Stimulated activated CD8-positive, alpha-beta memory T cell treated with anti-CD3 and anti-CD28 coated beads, Interleukin-4, amount 100 ng/mL, for 4 hours (primary cell): ENCODE results near the gene GFPT1.
"Not testable (repeated sequence)": the region's sequence is repeated elsewhere in the genome, so short reads cannot be mapped to it uniquely, and the experiment has no call there.

Experiments used
- DNase-seq, 2 donors: peaks; one replicate each; pipeline ENCODE4 v3.0.0-alpha.2; 2020; ENCODE audit warnings: low read depth in 2 of 2, low spot score in 1 of 2

The GFPT1 gene

DNA sequence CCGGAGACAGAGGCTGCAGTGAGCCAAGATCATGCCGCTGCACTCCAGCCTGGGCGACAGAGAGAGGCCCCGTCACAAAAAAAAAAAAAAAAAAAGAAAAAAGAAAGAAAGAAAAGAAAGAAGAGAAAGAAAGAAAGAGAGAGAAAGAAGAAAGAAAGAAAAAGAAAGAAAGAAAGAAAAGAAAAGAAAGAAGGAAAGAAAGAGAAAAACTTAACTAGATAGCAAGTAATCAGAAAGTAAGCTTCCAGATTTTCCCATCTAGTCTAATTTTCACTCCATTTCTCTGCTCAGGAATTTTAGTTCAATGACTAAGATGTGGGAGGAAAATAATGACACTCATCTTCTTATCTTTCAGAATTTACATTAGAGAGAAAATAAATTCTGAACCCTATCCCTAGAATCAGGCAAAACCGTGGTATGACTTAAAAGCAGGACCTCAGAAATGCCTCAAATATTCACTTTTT, 2.4 kb downstream of the GFPT1 start:
- no peak for DNase-seq

DNA sequence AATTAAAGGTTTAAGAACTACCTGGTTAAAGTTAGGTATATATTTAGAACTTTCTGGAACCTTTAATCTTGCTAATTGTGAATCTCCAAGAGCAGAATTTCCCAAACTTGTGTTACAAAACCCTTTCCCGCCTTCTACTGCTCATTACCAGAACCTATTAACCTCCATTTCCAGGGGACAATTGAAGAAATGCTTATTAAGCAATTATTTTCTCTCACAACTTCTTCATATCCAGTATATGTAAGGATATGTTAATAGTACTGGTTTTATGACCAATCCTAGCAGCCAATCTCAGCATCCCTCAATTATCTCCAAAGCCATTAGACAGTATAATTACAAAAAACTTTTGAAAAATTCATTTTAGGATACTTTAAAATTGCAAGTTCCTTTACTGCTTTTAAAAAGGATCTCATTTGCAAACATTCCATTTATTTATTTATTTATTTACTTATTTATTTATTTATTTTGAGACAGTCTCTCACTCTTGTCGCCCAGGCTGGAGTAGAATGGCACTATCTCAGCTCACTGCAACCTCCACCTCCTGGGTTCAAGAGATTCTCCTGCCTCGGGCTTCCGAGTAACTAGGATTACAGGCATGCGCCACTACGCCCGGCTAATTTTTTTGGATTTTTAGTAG, 3.7 kb downstream of the GFPT1 start:
- no peak for DNase-seq

DNA sequence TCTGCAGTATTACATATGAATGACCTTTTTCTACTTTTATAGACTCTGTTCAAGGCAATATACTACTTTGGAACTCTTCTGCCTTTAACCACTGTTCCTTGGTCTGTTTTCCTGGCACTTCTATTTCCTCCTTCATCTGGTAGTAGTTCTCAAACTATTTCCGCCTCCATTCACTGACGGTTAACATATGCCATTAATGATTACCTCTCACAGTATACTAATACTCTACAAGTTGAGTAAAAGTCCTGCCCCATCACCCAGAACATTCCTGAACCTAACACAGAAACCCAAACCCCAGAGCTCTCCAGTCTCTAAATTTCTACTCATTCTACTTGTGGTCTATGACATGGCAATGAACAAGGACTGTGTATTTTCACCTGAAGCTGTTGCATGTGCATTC, 4.5 kb downstream of the GFPT1 start:
- DNase-seq: no peak

DNA sequence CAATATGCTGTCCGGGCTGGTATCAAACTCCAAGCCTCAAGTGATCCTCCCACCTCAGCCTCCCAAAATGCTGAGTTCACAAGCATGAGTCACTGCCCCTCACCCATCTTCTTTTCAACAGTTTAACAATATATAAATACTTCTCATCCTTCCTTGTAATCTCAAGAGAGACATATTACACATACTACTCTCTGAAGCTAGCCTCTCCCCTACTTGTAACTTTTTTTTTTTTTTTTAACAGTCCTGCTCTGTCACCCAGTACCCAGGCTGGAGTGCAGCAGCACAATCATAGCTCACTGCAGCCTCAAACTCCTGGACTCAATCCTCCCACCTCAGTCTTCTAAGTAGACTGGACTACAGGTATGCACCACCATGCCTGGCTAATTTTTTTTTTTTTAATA, 5.7 kb downstream of the GFPT1 start:
- DNase-seq: no peak

DNA sequence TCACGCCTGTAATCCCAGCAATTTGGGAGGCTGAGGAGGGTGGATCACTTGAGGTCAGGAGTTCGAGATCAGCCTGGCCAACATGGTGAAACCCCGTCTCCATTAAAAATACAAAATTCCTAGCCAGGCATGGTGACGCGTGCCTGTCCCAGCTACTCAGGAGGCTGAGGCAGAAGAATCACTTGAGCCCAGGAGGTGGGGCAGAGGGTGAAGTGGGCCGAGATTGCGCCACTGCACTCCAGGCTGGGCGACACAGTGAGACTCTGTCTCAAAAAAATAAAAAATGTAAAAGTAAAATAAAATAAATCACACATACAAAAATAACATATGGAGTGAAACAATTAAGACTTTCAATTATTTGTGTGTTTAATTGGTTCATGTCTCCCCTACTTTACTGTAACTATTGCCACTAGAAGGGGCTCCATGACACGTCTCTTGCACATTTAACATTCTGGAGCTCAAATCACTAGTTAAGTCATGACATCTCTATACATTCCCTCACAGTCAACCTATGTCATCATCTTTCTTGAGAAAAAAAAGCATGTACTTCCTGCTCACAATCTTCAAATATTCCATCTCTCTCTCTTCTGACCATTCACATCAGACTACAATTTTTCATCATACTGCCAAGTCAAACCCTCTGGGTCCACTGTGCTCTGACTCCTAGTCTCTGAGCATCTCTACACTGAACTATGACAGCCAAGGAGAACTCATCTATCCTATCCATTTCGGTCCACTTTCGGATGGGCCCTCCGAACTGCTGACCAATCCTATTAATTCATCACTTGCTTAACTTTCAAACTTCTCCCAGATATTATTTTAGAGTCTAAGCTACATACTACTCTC, 6.7 kb downstream of the GFPT1 start:
- DNase-seq: no peak

DNA sequence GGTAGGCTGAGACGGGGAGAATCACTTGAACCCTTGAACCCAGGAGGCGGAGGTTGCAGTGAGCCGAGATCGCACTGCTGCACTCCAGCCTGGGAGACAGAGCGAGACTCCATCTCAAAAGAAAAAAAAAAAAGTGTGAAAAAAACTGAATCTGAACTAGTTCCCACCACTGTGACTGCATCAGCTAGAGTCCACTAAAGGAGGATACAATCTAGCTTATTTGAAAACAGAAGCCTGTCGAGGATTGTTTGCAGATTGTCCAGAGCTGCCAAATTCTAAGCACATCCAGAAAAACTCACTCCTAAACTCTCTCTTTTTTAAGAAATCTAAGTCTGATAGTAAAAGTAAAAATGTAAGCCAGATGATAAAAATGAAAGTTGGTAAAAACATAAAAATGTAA, 10.6 kb downstream of the GFPT1 start:
- no peak for DNase-seq

DNA sequence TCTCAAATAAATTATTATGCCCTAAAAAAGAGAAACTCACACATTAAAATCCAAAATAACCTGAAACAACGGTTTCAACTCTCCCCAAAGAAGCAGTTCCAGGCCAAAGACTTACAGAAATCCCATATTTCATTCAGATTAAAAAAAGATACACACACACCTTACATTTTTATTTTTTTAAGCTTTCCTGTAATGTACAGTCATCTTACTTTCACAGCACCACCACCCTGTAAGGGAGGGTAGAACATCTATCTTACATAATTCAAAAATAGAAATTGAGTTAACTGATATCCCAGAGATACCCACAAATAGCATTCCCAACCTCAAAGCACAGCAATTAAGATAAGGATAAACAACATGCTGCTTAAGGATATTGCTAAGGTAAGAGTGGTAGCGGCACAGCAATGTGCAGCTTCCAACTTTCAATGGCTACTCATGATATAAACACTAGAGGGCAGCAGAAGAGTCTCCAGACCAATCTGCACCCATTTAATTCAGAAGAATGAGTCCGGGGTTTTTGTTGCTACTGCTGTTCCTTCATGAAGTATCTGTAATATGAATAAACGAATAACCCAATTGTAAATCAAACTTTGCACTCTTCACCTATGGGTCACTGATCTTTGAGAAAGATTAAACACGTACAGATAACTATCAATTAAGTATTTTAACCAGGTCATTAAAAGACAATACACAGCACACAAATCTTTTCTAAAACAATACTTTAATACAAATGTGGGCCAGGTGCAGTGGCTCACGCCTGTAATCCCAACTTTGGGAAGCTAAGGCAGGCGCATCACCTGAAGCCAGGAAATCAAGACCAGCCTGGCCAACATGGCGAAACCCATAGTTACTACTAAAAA, 11.3 kb downstream of the GFPT1 start:
- DNase-seq: no peak

DNA sequence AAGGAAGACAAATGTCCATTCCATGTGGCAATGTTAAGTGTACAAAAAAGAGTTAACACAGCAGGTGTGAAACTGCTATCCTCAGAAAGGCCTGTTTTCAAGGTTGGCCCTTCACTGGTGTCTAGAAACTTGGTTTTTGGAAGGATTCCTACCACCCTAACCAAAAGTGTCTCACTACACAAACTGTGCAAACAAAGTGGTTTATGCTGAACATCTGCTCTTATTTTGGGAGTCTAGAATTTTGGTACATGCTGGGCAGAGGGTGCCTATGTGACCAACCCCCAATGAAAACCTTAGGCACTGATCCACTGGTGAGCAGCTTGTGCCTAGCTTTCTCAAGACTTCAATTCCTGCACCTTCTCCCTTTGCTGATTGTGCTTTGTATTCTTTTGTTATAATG, 14.3 kb downstream of the GFPT1 start:
- no peak for DNase-seq

DNA sequence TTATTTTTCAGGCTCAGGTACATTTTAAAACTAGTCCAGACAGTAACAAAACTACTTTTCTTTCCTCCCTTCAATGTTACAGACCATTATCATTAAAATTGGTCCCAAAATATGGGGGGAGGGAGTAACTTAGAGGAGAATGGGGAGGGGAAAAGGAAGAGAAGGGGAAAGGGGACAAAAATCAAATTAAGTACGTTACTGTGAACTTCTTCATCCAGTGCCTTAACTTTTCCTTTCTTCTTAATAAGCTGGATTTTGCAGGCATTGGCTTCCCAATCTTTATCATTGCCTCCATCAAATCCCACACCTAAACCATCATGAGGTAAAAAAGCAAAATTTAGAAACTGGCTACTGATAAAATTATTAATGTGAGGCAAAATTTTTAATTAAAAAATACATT, 17.2 kb downstream of the GFPT1 start:
- DNase-seq: no peak

DNA sequence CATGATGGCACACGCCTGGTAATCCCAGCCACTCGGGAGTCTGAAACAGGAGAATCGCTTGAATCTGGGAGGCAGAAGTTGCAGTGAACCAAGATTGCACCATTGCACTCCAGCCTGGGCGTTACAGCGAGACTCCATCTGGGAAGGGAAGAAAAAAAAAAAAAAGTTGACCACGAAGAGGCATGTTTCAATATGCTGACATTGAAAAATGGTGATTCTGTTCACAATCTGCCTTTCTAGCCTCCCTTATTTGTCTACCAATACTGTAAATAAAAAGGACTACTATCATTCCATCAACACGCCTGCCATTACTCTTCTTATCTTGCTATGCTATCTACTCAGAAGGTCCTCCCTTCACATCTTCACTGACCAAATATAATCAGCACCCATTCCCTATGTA, 18.4 kb downstream of the GFPT1 start:
- DNase-seq: no peak

DNA sequence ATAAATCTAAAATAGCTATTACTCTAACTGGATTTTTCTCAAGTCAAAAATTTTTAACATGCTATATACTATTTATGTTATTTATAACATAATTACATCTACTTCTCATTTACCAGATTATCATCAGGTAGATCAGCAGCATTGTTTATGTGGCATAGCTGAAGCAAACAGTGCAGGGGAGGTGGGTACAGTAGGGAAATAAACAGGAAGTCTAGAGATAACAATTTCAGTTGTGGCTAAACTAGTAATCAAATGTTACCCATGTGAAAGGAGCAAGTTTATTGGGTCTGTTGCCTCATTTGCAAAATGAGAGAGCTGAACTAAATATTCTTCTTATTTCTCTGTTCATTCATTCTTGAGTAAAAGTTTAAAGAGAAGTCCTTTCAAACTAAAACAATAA, 27.7 kb downstream of the GFPT1 start:
- DNase-seq: no peak

DNA sequence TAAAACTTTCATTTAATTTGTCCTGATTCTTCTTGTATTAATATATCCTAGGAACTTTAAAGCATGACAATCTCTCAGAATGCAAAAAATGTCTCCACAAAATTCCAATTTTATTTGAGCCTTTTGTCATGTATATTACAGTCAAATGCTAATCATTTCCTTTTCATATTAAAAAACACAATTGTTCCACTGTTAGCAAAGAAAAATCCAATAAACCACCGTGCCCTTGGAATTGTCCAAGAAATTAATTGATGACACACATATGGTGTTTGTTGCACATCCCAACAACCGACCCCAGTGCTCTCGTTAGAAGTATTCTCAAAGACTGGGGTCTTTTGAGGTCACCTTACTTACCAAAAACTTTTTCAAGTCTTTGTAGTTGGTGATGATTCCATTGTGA, 28.1 kb downstream of the GFPT1 start:
- DNase-seq: no peak

DNA sequence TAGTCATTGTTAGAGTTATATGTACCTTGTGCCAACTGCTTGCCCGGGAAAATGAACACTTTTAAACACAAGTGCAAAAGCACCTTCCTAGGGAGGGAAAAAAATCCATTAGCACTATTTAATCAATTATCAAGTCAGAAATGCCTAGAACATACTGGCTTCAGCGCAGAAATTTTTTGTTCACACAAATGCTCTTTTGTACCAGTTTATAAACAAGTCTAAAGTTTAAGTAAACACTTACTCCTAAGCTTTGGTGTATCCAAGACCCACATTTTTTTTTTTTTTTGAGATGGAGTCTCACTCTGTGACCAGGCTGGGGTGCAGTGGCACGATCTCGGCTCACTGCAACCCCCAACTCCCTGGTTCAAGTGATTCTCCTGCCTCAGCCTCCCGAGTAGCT, 30.6 kb downstream of the GFPT1 start:
- DNase-seq: no peak

DNA sequence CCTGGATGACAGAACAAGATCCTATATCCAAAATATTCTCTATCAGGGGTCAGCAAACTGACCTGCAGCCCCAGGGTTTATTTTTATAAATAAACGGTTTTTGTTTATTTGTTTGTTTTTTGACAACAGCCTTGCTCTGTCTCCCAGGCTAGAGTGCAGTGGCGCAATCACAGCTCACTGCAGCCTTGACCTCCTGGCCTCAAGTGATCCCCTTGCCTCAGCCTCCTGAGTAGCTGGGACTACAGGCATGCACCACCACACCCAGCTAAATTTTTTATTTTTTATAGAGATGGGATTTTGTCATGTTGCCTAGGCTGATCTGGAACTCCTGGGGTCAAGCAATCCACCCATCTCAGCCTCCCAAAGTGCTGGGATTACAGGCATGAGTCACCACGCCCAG, 32.1 kb downstream of the GFPT1 start:
- not testable (repeated sequence) for DNase-seq

DNA sequence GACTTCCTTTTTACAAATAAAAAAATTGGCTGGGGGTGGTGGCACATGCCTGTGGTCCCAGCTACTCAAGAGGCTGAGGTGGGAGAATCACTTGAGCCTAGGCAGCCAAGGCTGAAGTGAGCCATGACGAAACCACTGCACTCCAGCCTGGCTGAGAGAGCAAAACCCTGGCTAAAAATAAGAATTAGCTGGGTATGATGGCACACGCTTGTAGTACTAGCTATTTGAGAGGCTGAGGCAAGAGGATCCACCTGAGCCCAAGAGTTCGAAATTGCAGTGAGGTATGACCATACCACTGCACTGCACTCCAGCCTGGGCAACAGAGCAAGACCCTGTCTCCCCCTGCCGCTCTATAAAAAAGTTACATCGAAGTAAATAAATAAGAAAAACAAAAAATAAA, 33.7 kb downstream of the GFPT1 start:
- DNase-seq: no peak

DNA sequence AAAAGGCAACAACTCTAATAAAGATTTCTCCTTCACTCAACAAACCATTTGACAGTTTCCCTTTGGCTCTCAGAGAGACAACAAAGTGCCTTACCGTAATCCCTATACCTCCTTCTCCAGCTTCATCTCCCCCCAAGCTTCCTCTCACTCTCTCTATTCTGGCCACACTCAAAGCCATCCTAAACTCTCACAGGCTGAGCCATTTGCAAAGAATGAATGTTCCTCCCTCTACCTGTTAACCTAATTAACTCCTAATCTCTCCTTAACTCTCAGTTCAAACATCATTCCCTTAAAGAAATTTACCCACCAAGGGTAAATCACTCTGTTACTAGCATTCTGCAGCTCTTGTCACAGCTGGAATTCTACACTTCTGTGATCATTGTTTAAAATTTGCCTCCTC, 38.2 kb downstream of the GFPT1 start:
- no peak for DNase-seq

DNA sequence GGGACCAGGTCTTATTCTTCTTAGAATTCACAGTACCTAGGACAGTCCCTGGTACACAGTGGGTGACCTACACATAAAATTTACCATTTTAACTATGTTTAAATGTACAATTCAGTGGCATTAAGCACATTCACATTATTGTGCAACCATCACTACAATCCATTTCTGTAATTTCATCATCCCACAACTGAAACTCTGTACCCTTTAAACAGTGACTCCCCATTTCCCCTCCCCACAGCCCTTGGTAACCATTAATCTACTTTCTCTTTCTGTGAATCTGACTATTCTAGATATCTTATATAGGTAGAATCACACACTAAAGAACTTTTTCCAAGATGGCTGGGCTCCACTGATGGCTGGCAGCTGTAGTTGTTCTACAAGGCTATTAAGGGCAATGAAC, 41.6 kb downstream of the GFPT1 start:
- no peak for DNase-seq

DNA sequence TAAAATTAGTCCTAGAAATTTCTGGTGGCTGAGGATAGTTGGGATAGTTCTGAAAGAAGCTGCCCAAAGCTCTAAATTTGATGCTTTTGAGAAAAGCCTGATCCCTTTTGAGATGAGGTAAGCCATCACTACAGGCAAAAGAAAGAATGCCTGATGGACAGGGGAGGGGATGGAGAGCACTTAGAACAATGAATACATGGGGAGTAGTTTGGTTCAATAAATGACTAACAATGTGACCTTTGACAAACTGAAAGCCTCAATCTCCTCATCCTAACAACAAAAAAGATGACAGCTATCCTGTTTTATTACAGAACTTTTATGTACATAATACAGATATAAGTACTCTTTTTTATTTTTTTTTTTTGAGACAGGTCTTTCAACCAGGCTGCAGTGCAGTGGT, 42.7 kb downstream of the GFPT1 start:
- DNase-seq: no peak

DNA sequence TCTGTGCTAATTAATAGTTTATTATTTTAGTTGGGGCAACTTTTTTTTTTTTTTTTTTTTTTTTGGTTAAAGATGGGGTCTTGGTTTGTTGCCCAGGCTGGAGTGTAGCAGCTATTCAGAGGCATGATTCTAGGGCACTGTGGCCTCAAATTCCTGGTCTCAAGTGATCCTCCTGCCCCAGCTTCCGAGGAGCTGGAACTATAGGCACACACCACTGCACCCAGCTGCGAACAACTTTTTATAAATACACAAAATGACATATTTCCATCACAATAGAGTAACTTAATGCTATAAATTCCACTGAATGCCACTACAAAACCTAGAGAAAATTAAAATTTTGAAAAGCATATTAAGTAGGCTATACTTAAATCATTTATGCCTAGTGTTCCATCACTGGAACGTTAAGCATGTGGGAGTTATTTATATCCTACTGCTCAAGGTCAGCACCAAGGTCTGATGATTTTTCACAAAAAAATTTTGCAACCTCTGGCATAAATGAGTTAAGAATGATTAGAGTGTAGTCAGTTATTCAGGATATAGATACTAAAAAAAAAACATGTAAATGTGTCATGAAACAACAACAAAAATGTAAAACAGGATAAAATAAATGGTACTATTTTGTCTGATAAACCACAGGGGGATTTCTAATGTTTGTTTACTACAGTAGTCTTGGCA, 46.8 kb downstream of the GFPT1 start:
- no peak for DNase-seq

DNA sequence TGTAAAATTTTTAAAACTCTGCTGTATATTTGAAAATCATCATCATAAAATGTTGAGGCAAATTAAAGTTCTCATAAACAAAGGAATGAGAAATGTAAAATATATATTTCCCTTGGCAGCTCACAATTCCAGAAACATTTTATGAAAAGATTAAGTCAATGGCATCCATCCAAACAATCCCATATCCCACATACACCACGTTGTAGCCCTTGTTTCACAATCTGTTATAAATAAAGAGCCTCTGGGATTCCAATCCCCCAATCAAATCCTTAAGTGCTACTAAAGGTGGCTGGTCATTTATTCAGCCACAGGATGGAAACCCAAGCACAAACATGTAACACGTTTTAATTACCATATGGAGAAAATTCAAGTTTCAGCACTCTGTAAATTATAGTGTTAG, 51.7 kb downstream of the GFPT1 start:
- DNase-seq: no peak

DNA sequence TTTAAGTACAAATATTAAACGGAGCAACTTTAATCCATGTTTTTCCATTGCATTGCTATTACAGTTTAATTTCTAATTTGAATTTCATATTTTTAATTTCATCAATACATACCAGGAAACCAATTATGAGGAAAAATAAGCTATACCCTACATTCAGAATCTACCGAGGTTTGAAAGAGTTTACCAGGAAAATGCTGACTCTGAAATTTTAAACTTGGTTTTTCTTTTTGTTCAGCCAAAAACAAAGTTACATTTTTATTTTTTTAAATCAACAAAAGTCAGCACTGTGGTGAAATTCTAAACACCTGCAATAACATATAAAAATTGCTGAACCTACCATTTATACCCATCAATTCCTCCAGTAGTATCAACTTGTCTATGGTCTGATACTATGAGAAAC, 53.7 kb downstream of the GFPT1 start:
- no peak for DNase-seq
